GM10266 (cell line): ENCODE data around the gene PDGFA.

Source experiments
- DNase-seq: peaks from one replicate; pipeline ENCODE4 v3.0.0; 2012; ENCODE audit errors: extremely low spot score
- CTCF ChIP-seq: IDR thresholded peaks from 2 replicates; pipeline ENCODE4 v1.5.1; 2012; ENCODE audit warnings: mild to moderate bottlenecking, low read depth; ENCODE audit not compliant: control insufficient read depth, insufficient read depth; ENCODE audit errors: missing control alignments

The PDGFA gene

GRCh38 chr7:466465-467191 lies 53.0 kb downstream of the PDGFA start:
- no peak for TF ChIP-seq CTCF
- DNase-seq = no peak

- no peak for DNase-seq
- no peak for TF ChIP-seq CTCF
These were observed 53.8 kb downstream of the PDGFA start for GRCh38 chr7:465710-466400.

- TF ChIP-seq CTCF = no peak
- DNase-seq = no peak
These were observed 54.9 kb downstream of the PDGFA start for GRCh38 chr7:464454-465401.

- no peak for DNase-seq
These were observed 55.7 kb downstream of the PDGFA start for GRCh38 chr7:463817-464453.

GRCh38 chr7:463362-463781 lies 56.3 kb downstream of the PDGFA start:
- DNase-seq = no peak
- TF ChIP-seq CTCF = no peak

More at GRCh38 chr7:463817-464453, 55.7 kb downstream of the PDGFA start:
- TF ChIP-seq CTCF = no peak

- no peak for DNase-seq
- TF ChIP-seq CTCF = no peak
These were observed 57.2 kb downstream of the PDGFA start for GRCh38 chr7:462173-463103.
